ENCODE measurements around the gene TTC27.

GRCh38 chr2:32688541-32688940 is 60.7 kb downstream of the TTC27 start:
- no peak for TF ChIP-seq CTCF (IDR thresholded peaks at IDR 0.05)
- TF ChIP-seq POLR2A (IDR thresholded peaks at IDR 0.05) = no peak
- no peak for TF ChIP-seq EP300 (IDR thresholded peaks at IDR 0.05)

Data from ovary (tissue), 3 donors.